MM.1S (cell line): Measurements from ENCODE around the gene WWTR1.

ENCODE experiments used
- DNase-seq: peaks from one replicate; pipeline ENCODE4 v3.0.0-alpha.2; 2015
- H2AFZ ChIP-seq: fragments of 300-600 bp; sonication (generic); 2 replicates; pipeline ENCODE4 v1.6.0; 2016; ENCODE audit warnings: antibody characterized with exemption, low read length
- H3F3A ChIP-seq: fragments of 300-600 bp; sonication (generic); 2 replicates; pipeline ENCODE4 v1.6.1; 2016; ENCODE audit warnings: mild to moderate bottlenecking, antibody characterized with exemption, low read length, moderate library complexity, mixed read lengths; ENCODE audit not compliant: insufficient read depth
- H3K27ac ChIP-seq: fragments of 300-600 bp; sonication (generic); 2 replicates; pipeline ENCODE4 v1.5.1; 2016; ENCODE audit warnings: mild to moderate bottlenecking, low read length
- H3K27me3 ChIP-seq: fragments of 300-600 bp; sonication (generic); replicated peaks from 2 replicates; pipeline ENCODE4 v1.6.0; 2016; ENCODE audit warnings: low read length; ENCODE audit not compliant: insufficient read depth
- H3K36me3 ChIP-seq: fragments of 300-600 bp; sonication (generic); replicated peaks from 2 replicates; pipeline ENCODE4 v1.6.1; 2016; ENCODE audit warnings: mild to moderate bottlenecking, low read length, mixed read lengths; ENCODE audit not compliant: insufficient read depth
- H3K4me1 ChIP-seq: fragments of 300-600 bp; sonication (generic); 2 replicates; pipeline ENCODE4 v1.6.1; 2016; ENCODE audit warnings: low read length, mixed read lengths
- H3K4me2 ChIP-seq: fragments of 300-600 bp; sonication (generic); 2 replicates; pipeline ENCODE4 v1.6.0; 2016; ENCODE audit warnings: low read depth, low read length
- H3K4me3 ChIP-seq: fragments of 300-600 bp; sonication (generic); 2 replicates; pipeline ENCODE4 v1.5.1; 2016; ENCODE audit warnings: low read length, mixed read lengths
- H3K79me2 ChIP-seq: fragments of 300-600 bp; sonication (generic); 2 replicates; pipeline ENCODE4 v1.6.1; 2016; ENCODE audit warnings: mixed run types, low read length, mixed read lengths
- H3K9ac ChIP-seq: fragments of 300-600 bp; sonication (generic); 2 replicates; pipeline ENCODE4 v1.6.1; 2016; ENCODE audit warnings: low read length, mixed read lengths
- H3K9me2 ChIP-seq: fragments of 300-600 bp; sonication (generic); replicated peaks from 2 replicates; pipeline ENCODE4 v1.6.1; 2016; ENCODE audit warnings: mild to moderate bottlenecking, low read length, mixed read lengths; ENCODE audit not compliant: insufficient read depth
- H3K9me3 ChIP-seq: fragments of 300-600 bp; sonication (generic); replicated peaks from 2 replicates; pipeline ENCODE4 v1.6.1; 2016; ENCODE audit warnings: mild to moderate bottlenecking, low read length, mixed read lengths; ENCODE audit not compliant: insufficient read depth
- H4K20me1 ChIP-seq: fragments of 300-600 bp; sonication (generic); 2 replicates; pipeline ENCODE4 v1.6.1; 2016; ENCODE audit warnings: mild to moderate bottlenecking, low read length, moderate library complexity, mixed read lengths; ENCODE audit not compliant: insufficient read depth
- EZH2 ChIP-seq: fragments of 300-600 bp; sonication (generic); optimal IDR thresholded peaks from 2 replicates; pipeline ENCODE3; 2017; ENCODE audit warnings: low read depth, mild to moderate bottlenecking, antibody characterized with exemption, low read length, mixed read lengths
- EZH2phosphoT487 ChIP-seq: fragments of 300-600 bp; sonication (generic); IDR thresholded peaks from 2 replicates; pipeline ENCODE4 v1.6.1; 2018; ENCODE audit warnings: antibody characterized with exemption, low read length
- TF ChIP-seq, protein P1 (sequence below): fragments of 300-600 bp; sonication (generic); IDR thresholded peaks from 2 replicates; pipeline ENCODE4 v1.5.1; 2016; ENCODE audit warnings: antibody characterized with exemption, low read length, mixed read lengths

The WWTR1 gene

DNA sequence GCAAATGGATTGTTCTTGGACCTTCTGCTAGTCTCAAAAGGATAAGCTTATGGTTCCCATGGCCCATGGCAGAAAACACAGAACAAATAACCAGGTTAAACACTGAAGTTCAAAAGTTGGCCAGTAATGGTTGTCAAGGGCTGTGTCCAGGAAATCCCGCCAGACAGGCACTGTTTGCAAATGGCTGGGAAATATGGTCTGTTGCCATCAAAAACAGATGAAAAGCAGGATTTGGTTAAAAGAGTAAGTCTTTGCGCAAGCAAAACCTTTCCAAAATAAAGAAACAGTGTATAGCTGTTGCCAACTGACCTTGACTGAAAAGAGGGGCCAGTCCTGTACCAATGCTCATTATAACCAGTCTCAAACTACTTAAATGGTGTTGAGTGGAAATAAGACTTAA lies 58.6 kb downstream of the WWTR1 start:
- Histone ChIP-seq H3K4me3 (no peak overlapping the region), H3F3A (peaks cover 12% of the 10 kb centered on the region), H3K9ac (no peak overlapping the region), H3K36me3 (no peaks in the 10 kb centered on the region), H3K27me3 (no peaks in the 10 kb centered on the region), H3K79me2 (no peaks in the 10 kb centered on the region), H3K4me1 (peaks cover 12% of the 10 kb centered on the region), H3K4me2 (no peak overlapping the region), H3K9me2 (no peaks in the 10 kb centered on the region), H3K27ac (no peak overlapping the region), H2AFZ (no peak overlapping the region), H4K20me1 (no peaks in the 10 kb centered on the region), H3K9me3 (no peaks in the 10 kb centered on the region)
- DNase-seq, result no peak
- TF ChIP-seq, protein P1, sequence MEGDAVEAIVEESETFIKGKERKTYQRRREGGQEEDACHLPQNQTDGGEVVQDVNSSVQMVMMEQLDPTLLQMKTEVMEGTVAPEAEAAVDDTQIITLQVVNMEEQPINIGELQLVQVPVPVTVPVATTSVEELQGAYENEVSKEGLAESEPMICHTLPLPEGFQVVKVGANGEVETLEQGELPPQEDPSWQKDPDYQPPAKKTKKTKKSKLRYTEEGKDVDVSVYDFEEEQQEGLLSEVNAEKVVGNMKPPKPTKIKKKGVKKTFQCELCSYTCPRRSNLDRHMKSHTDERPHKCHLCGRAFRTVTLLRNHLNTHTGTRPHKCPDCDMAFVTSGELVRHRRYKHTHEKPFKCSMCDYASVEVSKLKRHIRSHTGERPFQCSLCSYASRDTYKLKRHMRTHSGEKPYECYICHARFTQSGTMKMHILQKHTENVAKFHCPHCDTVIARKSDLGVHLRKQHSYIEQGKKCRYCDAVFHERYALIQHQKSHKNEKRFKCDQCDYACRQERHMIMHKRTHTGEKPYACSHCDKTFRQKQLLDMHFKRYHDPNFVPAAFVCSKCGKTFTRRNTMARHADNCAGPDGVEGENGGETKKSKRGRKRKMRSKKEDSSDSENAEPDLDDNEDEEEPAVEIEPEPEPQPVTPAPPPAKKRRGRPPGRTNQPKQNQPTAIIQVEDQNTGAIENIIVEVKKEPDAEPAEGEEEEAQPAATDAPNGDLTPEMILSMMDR, result no peak
- TF ChIP-seq EZH2, result no peak
- no peak for TF ChIP-seq EZH2phosphoT487

GRCh38 chr3:149596134-149596770 lies 61.6 kb downstream of the WWTR1 start:
- Histone ChIP-seq H3F3A (no peaks in the 10 kb centered on the region), H3K36me3 (no peaks in the 10 kb centered on the region), H3K9me2 (no peaks in the 10 kb centered on the region), H3K4me2 (no peak overlapping the region), H3K4me1 (no peaks in the 10 kb centered on the region), H3K9ac (no peak overlapping the region), H2AFZ (no peak overlapping the region), H3K27ac (no peak overlapping the region), H3K79me2 (no peaks in the 10 kb centered on the region), H3K4me3 (no peak overlapping the region), H4K20me1 (no peaks in the 10 kb centered on the region), H3K9me3 (no peaks in the 10 kb centered on the region), H3K27me3 (no peaks in the 10 kb centered on the region)
- TF ChIP-seq EZH2 (no peak), EZH2phosphoT487 (no peak)
- TF ChIP-seq, protein P1, result no peak
- DNase-seq, result no peak

GRCh38 chr3:149593418-149594160 lies 64.2 kb downstream of the WWTR1 start:
- no peak overlapping the region for H3K4me3 ChIP-seq
- no peaks in the 10 kb centered on the region for H3K27me3 ChIP-seq
- H3K9ac ChIP-seq, result no peak overlapping the region
- no peaks in the 10 kb centered on the region for H3K79me2 ChIP-seq
- H4K20me1 ChIP-seq, result no peaks in the 10 kb centered on the region
- TF ChIP-seq EZH2phosphoT487 (no peak), EZH2 (no peak)
- TF ChIP-seq, protein P1, result no peak
- DNase-seq, result no peak
- no peaks in the 10 kb centered on the region for H3K36me3 ChIP-seq
- H3F3A ChIP-seq, result no peaks in the 10 kb centered on the region
- H3K9me3 ChIP-seq, result no peaks in the 10 kb centered on the region
- H2AFZ ChIP-seq, result no peak overlapping the region
- no peaks in the 10 kb centered on the region for H3K9me2 ChIP-seq
- no peak overlapping the region for H3K4me2 ChIP-seq
- no peak overlapping the region for H3K27ac ChIP-seq
- H3K4me1 ChIP-seq, result no peaks in the 10 kb centered on the region
